ENCODE results near the gene KRT3. TPM values are rescaled to one million over a fixed set of nuclear protein-coding genes. Genes with fewer than 3 reads are reported as not detected.

The KRT3 gene
- total RNA-seq, 1 experiment from 2014 or later = not detected

DNA sequence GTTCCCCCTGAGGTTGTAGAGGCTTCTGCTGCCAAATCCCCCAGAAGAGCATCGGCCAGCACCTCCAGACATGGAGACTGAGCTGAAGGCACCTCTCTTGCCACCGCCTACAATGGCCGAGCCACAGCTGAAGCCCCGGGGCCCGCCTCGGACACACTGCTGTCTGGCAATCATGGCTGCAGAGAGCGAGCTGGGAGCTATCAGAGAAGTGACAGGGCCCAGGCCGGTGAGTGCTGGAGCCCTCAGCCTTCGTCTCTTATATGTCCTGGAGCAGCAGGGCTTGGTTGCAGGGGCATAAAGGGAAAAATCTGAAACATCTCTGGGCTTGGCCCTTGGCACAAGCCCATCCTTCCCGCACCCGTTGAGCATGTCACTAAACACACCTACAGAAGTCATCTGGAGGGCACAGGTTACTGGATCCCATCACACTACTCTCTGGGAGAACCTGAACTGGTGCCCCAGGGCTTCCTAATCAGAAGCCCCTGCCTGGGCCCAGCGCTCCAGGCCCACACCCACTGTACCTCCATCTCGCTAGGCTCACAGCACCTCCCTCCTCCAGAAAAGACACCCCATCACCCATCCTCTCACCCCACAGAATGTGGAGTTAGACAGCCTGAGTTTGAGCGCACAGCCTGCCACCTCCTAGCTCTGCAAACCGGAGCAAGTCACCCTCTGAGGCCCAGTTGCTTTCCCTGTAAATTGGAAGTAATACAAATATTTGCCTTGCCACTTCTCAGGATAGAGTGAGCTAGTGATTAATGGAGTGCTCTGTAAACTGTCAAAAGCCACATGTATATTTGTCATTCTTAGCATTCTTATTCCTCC, 18.2 kb upstream of the KRT3 start, which contains the start of gene KRT4:
KRT4 (minus strand) TSS at position 232 of the 825 bp plus-strand sequence; CDS start at position 174, 58 bp downstream.
- DNase-seq (ENCODE audit: low read depth) = peak; percentile 24

DNA sequence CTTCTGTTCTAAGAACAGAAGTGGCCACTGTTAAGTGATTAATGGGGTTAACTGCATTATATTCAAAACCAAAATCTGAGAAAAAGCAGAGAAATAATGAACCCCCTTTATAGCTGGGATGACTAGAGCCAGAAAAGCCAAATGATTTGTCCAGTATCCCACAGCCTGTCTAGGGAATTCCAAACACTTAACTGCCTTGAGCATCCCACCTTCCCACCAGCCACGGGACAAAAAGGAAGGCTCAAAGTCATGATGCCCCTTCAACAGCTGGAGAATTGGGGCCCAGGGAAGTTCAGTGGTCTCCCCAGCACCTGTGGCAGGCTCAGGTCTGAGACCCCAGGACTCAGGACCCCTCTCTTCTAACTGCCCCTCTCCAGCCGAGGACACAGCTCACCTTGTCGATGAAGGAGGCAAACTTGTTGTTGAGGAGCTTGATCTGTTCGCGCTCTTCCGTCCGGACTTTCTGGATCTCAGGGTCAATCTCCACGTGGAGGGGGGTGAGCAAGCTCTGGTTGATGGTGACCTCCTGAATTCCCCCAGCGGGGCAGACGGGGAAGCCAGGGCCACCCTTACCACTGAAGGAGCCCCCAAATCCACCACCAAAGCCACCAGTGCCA, 17.4 kb upstream of the KRT3 start:
- DNase-seq (ENCODE audit: low read depth) = no peak

DNA sequence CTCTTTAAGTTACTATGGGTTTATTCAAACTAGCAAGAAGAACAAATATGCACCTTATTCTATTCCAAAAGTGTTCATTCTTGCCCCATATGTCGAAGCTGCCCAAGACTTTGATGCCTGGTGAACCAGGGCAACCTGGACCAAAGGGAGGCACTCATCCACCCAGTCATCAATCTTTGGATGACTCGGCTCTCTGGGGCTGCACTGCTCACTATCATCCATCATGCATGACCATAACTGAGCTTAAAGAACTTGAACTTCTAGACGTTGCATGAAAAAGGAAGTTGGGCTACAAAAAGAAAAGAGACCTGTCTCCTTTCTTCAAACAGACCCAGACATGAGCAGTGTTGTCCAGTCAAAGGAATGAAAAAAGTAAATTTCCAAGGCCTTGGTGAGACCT, 16.8 kb upstream of the KRT3 start:
- DNase-seq (ENCODE audit: low read depth) = no peak

DNA sequence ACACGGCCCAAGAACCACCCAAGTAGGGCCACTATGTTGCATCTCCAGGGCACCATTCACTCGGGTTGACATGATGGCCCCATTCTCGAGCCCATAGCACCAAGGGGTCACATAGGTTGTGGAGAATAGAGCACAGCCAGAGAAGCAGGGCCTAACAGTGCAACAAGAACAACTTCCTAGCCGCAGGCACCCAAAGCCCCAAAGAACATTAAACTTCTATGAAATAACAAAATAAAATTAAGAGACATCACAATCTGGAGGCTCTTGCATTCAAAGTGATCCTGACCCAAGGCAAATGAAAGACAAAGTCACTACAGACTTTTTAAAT, 16.1 kb upstream of the KRT3 start:
- DNase-seq (ENCODE audit: low read depth) = no peak

DNA sequence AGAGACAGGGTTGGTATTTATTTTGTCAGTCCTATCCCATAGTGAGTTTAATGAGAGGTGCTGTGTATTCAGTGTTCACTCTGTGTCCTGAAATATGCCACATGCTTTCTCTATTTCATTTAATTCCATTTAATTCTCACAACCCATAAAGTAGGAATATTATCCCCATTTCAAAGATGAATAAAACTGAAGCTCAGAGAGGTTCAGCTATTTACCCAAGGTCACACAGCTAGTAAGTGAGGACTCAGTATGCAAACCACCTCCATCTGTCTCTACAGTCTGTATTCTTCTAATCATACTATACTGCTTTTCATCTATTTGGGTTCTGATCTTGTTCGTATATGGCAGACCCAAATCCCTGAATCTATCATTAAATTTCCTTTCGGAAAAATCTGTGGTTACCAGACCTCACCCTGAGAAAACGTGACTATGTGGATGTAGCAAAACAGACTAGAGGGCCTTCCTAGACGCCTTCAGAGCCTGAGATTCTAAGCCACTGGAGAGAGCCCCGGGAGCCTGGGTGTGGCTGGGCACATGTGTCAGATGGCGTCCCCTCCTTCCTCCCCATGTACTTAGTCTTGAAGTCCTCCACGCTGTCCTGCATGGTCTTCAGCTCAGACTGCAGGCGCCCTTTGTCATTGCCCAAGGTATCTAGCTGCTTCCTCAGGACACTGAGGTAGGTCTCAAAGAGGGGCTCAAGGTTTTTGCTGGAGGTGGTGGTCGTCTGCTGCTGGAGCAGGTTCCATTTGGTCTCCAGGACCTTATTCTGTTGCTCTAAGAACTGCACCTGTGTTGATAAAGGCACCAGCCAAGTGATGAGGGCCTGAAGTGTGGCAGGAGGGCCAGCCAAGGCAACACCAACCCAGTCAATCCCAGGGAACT, 15.5 kb upstream of the KRT3 start:
- DNase-seq (ENCODE audit: low read depth) = no peak

DNA sequence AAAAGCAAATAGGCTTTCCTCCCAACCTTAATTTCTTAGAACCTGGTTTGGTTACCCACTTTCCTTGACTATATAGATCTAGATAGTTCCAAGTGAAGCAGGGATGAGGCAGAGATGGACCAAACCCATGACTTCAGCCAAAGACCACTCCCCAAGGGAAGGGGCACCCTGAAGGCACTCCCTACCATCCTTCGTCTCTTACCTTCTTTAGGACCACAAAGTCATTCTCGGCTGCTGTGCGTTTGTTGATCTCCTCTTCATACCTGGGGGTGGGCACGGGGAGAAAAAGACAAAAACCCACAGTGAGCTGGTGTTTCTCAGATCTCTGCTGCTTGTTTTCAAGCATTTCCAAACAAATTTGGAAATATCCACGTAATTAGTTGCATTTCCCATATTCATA, 14.6 kb upstream of the KRT3 start:
- DNase-seq (ENCODE audit: low read depth) = no peak

DNA sequence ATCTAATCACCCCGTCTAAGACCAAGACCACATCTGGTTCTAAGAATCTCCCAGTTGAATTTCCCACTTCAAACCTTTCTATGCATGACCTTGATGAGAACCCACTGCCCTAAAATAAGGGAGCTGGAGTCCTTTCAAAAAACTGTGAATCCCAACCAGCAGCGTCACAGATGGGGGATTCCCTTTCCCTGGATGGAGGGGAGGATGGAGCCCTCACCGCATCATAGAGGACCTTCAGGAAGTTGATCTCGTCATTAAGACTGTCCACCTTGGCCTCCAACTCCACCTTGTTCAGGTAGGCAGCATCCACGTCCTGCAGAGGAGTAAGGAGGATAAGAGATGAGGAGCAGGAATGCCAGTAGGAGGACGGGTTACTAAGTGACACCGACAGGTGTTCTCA, 13.2 kb upstream of the KRT3 start:
- no peak for DNase-seq (ENCODE audit: low read depth)

DNA sequence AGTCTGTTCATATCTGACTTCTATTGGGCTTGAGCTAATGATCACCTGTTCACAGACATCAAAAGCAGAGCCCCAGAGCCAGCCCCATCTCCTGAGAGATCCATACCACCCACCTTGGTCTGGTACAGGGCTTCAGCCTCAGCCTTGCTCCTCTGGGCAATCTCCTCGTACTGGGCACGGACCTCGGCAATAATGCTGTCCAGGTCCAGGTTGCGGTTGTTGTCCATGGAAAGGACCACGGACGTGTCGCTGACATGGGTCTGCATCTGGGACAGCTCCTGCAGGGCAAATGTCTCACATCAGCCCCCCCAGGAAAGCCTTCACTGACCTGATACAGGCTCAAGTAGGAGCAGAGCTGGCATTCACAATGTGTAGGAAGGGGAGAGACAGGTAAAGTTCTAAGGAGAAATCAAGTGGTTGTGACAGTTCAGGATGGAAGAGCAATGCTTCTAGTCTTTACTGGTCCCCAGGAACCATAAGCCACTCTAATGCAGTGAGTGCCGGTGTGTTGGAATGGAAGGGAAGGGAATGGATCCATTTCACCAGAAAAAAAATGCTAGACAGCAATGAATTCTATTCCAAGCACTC, 12.8 kb upstream of the KRT3 start:
- DNase-seq (ENCODE audit: low read depth) = no peak

DNA sequence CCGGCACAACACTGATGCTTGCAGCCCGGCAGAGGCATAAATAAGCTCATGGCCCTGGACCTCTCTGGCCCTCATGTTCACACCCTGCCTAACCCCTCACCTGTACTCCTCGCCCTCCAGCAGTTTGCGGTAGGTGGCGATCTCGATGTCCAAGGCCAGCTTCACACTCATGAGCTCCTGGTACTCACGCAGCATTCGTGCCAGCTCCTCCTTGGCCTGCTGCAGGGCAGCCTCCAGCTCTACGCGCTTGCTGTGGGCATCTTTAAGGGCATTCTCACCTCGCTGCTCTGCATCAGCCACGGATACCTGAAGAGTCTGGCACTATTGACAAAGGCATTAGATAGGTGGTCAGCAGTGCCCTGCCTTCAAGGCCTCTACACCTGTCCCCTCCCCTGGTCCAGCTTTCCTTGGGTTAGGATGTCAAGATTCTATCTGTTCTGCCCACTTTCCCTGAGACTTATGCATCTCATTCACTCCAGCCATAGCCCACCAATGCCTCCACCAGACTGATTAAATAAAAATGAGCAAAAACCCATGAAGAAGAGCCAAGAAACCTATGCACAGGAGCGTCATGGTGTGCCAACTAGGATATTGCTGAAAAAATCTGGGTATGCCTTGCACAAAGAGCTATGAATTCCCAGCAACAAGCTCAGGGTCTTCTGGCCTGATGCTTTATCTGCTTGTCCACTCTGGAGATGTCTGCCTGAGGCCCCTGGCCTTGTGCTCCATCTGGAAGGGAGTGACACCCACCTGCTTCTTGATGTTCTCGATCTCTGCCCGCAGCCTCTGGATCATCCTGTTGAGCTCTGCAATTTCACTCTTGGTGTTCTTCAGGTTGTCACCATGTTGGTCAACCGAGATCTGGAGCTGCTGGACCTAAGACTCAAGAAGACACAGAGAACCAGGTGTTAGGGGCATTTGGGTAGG, 11.9 kb upstream of the KRT3 start:
- DNase-seq (ENCODE audit: low read depth) = no peak

DNA sequence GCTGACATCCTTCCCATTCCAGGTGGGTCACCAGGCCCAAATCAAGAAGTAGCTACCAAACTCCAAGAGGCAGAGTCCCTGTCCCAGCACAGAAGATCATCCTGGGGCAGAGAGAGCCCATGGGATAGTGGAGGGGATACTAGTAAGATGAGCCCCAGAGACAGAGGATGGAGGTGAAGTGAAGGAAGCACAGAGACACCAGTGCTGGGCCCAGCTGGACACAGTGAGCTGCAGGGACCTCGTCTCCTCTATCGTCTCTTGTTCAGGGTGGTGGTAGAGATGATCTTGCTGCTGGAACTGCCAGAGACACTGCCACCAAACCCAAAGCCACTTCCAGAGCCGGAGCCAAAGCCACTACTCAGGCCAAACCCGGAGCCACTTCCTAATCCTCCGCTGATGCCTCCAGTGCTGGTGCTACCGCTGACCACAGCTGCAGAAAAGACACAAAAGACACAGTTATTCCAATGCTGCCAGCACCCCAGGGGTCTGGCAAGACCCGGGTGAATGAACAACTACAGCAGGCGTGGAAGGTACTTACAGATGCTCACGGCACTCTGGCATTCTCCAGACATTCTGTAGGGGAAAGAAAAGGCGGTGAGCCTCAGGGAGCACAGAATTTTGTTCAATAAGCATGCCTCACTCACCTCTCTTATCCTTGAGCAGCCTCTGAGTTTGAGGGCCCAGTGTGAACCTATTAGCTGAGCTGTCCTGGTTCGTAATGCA, 11.1 kb upstream of the KRT3 start:
- DNase-seq (ENCODE audit: low read depth) = no peak

DNA sequence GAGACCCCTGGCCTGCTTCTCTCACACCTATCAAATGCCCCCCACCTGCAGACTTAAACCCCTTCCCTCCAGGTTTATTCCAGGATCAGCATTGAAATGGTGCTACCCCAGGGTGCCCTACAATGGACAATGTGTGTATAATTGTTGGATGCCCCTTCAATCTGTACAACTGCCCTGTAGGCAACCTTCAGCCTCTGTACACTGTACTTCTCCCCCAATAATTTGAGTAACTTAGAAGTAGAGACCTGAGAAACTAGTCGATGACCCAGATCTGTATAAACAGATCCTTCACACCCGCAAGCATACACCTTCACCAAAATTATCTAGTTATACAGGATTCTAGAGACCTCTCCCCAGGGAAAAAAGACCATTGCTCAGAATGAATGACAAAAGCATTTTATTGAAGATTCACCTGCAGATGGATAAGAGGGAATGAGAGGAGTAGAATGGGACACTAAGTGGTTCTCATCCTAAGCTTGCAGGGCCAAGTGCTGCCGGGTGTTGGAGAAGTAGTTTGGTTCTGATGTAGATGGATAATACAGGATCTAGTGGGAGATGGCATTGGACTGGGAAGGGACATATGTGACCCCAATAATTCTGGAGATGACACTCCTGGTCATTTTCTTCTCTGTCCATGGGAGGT, 10.4 kb upstream of the KRT3 start:
- DNase-seq (ENCODE audit: low read depth) = no peak

DNA sequence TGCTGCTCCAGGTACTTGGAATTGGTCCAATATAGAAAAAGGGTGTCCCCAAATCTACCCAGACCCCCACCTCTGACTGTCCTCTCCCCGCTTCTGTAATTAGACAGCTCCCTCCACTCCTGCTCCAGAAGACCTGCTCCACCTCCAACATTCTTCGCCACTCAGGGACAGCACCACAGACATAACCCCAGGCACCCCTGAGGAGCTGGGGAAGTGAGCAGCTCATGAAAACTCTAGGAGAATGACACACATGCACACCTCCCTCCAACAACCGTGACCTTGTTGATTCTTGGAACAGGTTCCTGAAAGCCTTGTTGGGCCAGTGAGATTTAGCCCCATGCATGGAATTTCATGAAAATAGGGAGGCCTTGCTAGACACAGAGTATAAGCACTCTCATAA, 9.8 kb upstream of the KRT3 start:
- no peak for DNase-seq (ENCODE audit: low read depth)

DNA sequence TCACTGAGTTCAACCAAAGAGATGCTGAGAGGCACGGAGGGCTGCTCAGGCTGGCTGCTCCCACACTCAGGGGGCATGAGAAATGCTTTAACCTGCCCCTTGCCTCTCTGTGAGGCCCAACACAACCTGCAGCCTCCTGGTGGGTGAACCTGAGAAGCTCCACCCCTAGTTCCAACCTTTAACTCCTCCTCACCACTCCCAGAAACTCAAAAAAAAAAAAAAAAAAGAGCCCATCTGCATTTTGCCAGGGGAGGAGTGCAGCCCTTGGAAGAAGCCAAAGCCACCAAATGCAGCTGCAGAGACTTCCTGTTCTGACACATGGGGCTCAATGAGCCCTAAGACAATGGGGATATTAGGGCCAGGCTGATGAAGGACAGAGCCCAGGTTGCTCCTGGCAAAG, 9.1 kb upstream of the KRT3 start:
- DNase-seq (ENCODE audit: low read depth) = no peak

DNA sequence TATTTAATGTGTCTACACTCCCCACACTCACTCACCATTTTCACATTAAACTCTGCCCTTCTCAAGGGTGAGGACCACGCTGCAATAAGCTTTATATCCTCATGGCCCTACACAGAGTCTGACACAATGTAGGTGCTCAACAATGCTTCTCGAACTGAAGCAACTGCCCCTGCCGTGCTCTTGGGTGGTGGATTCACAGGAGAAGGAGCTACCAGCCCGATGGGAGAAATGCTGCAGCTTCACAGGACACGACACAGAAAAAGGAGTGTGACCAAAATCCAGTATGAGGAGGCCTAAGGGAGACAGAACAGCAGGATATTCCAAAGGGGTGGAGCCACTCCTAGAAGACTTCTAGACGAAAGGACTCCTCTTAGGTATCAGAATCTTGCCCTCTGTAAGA, 6.5 kb upstream of the KRT3 start:
- DNase-seq (ENCODE audit: low read depth) = no peak

DNA sequence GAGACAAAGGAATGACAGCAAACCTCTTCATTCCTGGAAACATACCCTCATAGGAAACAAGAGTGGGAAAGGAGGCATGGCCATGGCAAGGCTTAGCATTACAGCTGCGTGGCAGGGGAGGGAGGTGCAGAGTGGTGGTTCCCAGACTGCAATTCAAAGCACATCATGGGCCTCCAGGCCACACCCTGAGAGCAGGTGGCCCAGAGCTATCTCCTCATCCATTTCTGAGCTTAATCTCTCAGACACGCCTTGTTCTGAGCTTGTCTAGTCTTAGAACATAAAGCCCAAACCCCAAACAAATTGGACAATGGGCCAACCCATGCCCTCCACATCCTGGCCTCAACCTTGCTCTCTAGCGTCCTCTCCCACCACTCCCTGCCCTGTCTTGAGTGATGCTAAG, 5.9 kb upstream of the KRT3 start:
- DNase-seq (ENCODE audit: low read depth) = no peak

DNA sequence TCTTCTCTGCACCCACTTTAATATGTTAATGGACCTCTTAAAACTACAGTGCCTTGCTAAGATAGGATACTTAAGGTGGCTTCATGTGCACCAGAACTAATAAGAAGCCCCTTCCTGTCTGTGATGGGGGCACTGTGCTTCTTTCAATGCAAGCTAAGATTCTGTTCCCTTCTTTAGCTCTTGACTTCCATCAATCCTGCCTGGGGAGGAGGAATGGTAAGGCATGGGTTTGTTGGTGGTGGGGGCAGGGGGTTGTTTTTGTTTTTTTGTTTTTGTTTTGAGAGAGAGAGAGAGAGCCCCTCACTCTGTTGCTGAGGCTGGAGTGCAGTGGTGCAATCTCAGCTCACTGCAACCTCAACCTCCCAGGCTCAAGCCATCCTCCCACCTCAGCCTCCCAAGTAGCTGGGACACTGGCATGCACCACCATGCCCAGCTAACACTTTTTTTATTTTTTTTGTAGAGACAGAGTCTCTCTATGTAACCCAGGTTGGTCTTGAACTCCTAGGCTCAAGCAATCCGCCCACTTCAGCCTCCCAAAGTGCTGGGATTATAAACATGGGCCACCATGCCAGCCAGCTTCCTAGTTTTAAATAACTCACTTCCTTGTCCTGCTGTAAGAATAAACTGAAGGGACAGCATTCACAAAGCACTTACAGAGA, 4.5 kb upstream of the KRT3 start:
- DNase-seq (ENCODE audit: low read depth) = no peak

DNA sequence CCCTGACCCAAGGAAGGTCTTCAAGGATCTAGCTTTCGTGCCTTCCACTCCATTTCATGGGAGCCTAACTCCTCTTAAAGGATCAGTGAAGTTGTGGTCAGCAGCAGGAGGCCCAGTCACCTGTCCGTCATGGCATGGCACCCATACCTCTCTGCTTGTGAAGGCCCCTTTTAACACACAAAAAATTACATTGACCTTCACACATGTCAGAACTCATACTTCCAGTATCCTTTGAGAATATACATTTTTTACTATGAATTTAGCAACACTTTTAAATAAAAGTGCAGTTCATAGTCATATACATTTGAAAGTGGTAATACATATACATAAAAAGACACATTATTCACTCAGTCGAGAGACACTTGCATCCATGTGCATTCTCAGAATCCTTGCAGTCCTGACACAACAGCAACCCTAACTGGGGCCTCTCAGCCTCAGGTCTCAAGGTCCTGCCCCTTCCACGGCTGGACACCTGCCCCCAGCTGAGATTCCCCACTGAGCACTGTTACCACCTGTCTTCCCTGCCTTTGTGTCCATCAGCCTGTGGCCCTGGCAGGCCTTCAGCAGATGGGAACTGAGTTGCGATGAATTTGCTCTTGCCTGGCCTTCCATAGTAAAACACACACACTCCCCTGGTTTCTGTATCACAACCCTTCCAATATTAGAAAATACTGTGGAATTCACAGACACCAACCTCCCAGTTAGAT, 3.7 kb upstream of the KRT3 start:
- no peak for DNase-seq (ENCODE audit: low read depth)

DNA sequence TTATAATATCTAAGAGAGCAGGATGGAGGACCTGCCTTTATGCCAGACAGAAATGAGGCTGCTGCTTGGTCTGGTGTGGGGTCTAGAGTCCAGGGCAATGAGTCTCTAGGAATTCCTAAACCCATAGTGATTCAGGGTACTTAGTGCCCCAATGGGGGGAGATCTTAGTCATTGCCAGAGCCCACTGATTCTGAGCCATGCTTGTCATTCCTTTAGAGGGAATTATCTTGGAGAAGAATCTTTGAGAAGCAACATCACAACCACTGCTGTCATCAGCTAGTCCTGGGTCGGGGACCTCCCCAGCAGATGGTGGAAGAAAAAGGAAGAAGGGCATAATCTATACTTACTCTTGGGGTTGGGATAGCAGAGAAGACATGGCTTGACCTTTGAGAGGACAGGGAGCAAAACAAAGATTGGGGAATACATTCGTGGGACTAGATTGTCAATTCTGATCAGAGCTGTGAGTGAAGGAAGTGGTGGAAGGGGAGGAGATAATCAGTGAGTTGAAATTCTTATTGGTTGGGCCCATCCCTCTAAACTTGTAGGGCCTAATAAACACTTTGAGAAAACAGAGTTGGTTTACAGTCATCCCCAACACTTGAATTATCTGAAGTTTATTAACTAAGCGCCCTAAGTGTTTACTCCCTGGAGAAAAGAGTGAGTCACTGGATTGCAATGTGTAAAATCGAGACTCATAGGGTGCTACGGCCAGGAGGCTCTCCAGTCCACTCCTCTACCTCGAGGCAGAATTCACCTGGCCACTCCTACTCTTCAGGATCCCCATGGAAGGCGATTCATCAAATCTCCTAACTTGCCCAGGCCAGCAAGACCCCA, 3.0 kb upstream of the KRT3 start:
- DNase-seq (ENCODE audit: low read depth) = peak; percentile 76

Data from M059J (cell line).